LNCaP clone FGC (cell line): ENCODE results near the gene PLGRKT.
"Not testable (repeated sequence)": the region's sequence is repeated elsewhere in the genome, so short reads cannot be mapped to it uniquely, and the experiment has no call there.

Experiments
- DNase-seq: peaks from one replicate; pipeline ENCODE4 v3.0.0-alpha.2; 2011; ENCODE audit warnings: low read depth
- H3K4me3 ChIP-seq: 2 replicates; pipeline ENCODE4 v1.5.1; 2011; ENCODE audit warnings: mild to moderate bottlenecking, low read depth, low read length, control low read depth
- CTCF ChIP-seq: IDR thresholded peaks from 2 replicates; pipeline ENCODE4 v1.5.1; 2012; ENCODE audit warnings: mild to moderate bottlenecking; ENCODE audit not compliant: control insufficient read depth, insufficient read depth; ENCODE audit errors: extremely low read depth

PLGRKT gene

GRCh38 chr9:5326893-5327548 lies 110.7 kb downstream of the PLGRKT start:
- no peak overlapping the region for H3K4me3 ChIP-seq
- TF ChIP-seq CTCF, result no peak
- DNase-seq, result no peak

GRCh38 chr9:5326187-5326586 lies 111.5 kb downstream of the PLGRKT start:
- H3K4me3 ChIP-seq, result no peak overlapping the region
- TF ChIP-seq CTCF, result no peak
- no peak for DNase-seq

- DNase-seq, result not testable (repeated sequence)
Measured at GRCh38 chr9:5321601-5322000, 116.1 kb downstream of the PLGRKT start.

GRCh38 chr9:5321058-5321457 lies 116.7 kb downstream of the PLGRKT start:
- DNase-seq, result no peak
- no peak for TF ChIP-seq CTCF
- no peak overlapping the region for H3K4me3 ChIP-seq

More at GRCh38 chr9:5321601-5322000, 116.1 kb downstream of the PLGRKT start:
- not testable (repeated sequence) for H3K4me3 ChIP-seq

GRCh38 chr9:5316406-5316805 lies 121.3 kb downstream of the PLGRKT start:
- not testable (repeated sequence) for H3K4me3 ChIP-seq, DNase-seq

- no peak overlapping the region for H3K4me3 ChIP-seq
- no peak for TF ChIP-seq CTCF
- DNase-seq, result no peak
Measured at GRCh38 chr9:5315187-5315923, 122.4 kb downstream of the PLGRKT start.

GRCh38 chr9:5310851-5311250 lies 126.9 kb downstream of the PLGRKT start:
- no peak overlapping the region for H3K4me3 ChIP-seq
- no peak for TF ChIP-seq CTCF
- no peak for DNase-seq
